Tibial nerve (tissue), 3 donors: ENCODE data around the gene CNIH3.

Experiments used
- POLR2A ChIP-seq, 2 donors: fragments of 450-650 bp; IDR thresholded peaks; one replicate each; pipeline ENCODE4 v1.6.1; 2017; ENCODE audit warnings: antibody characterized with exemption in 2 of 2, mild to moderate bottlenecking in 2 of 2, moderate library complexity in 2 of 2
- TF ChIP-seq, protein P1 (sequence below), 5 experiments: fragments of 200-600 bp in 3 of 5; fragments of 450-650 bp in 2 of 5; sonication (generic) in 3 of 5; IDR thresholded peaks; one replicate each; pipeline ENCODE4 v1.5.1; 2016 to 2019; ENCODE audit warnings: antibody characterized with exemption in 5 of 5, mild to moderate bottlenecking in 3 of 5, moderate library complexity in 2 of 5

- TF ChIP-seq POLR2A (IDR thresholded peaks at IDR 0.05), result no peak
- TF ChIP-seq, protein P1, sequence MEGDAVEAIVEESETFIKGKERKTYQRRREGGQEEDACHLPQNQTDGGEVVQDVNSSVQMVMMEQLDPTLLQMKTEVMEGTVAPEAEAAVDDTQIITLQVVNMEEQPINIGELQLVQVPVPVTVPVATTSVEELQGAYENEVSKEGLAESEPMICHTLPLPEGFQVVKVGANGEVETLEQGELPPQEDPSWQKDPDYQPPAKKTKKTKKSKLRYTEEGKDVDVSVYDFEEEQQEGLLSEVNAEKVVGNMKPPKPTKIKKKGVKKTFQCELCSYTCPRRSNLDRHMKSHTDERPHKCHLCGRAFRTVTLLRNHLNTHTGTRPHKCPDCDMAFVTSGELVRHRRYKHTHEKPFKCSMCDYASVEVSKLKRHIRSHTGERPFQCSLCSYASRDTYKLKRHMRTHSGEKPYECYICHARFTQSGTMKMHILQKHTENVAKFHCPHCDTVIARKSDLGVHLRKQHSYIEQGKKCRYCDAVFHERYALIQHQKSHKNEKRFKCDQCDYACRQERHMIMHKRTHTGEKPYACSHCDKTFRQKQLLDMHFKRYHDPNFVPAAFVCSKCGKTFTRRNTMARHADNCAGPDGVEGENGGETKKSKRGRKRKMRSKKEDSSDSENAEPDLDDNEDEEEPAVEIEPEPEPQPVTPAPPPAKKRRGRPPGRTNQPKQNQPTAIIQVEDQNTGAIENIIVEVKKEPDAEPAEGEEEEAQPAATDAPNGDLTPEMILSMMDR (IDR thresholded peaks at IDR 0.05), result no peak
These were observed 143.6 kb downstream of the CNIH3 start for GRCh38 chr1:224759681-224760091.
